ENCODE results near the gene ZG16.
A peak's percentile ranks its signal among the peaks of the same experiment; 100 is the strongest.
"Not testable (repeated sequence)": the region's sequence is repeated elsewhere in the genome, so short reads cannot be mapped to it uniquely, and the experiment has no call there.

ZG16 gene

DNA sequence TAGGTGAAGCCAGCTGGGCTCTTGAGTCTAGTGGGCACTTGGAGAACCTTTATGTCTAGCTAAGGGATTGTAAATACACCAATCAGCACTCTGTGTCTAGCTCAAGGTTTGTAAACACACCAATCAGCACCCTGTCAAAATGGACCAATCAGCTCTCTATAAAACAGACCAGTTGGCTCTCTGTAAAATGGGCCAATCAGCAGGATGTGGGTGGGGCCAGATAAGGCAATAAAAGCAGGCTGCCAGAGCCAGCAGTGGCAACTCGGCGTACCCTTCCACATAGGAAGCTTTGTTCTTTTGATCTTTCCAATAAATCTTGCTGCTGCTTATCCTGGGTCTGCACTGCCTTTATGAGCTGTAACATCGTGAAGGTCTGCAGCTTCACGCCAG lies 29.3 kb upstream of the ZG16 start:
- DNase-seq (ENCODE audit: low spot score) = not testable (repeated sequence)

DNA sequence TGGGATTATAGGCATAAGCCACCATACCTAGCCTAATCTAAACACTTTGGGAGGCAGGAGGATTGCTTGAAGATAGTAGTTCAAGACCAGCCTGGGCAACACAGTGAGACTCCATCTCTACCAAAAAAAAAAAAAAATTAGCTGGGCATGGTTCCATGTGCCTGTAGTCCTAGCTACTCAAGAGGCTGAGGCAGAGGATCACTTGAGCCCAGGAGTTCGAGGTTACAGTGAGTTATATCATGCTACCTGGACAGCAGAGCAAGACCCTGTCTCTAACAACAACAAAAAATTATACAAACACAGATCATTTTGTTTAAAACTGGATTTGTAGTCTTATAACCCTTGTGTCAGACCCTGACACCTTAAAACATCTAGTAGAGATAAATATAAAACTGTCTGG lies 24.5 kb upstream of the ZG16 start:
- DNase-seq (ENCODE audit: low spot score) = no peak

DNA sequence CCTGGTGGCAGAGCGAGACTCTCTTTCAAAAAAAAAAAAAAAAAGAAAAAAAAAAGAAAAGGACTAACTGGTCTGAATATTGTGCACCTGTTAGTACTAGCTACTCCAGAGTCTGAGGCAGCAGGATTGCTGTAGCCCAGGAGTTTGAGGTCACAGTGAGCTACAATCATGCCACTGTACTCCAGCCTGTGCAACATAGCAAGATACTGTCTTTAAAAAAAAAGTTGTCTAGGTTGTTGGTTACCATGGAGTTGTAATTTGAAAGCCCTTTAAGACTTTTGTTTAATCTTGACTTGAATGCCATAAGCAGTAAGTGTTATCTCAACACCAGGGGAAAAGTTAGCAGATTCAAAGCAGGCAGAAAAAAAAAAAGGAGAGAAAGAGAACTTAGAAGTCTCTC lies 21.4 kb upstream of the ZG16 start:
- DNase-seq (ENCODE audit: low spot score) = no peak

DNA sequence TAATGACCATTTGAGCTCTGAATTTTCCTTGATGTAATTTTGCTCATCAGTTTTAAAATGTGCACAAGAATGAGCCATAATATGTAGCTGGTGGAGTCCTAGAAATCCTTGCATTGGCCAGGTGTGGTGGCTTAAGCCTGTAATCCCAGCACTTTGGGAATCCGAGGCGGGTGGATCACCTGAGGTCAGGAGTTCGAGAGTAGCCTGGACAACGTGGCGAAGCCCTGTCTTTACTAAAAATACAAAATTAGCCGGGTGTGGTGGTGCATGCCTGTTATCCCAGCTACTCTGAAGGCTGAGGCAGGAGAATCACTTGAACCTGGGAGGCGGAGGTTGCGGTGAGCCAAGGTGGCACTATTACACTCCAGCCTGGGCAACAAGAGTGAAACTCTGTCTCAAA lies 21.0 kb upstream of the ZG16 start:
- DNase-seq (ENCODE audit: low spot score) = not testable (repeated sequence)

DNA sequence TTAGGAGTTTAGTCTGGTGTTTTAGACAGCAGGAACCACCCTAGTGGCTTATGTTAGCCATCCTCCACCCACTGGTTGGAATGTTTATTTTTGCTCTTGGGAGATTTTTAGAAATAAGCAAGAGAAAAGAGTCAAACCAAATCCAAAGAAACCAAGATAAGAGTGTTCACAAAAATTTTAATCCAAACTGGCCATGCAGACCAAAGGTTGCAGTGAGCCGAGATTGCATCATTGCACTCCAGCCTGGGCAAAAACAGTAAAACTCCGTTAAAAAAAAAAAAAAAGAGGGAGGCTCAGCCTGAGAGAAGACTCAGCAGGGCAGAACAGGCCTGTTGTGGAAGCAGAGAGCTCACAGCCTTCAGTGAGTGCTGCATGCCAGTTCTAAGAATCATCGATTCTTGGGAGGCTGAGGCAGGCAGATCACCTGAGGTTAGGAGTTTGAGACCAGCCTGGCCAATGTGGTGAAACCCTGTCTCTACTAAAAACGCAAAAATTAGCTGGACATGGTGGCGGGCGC lies 20.0 kb upstream of the ZG16 start:
- no peak for DNase-seq (ENCODE audit: low spot score)

DNA sequence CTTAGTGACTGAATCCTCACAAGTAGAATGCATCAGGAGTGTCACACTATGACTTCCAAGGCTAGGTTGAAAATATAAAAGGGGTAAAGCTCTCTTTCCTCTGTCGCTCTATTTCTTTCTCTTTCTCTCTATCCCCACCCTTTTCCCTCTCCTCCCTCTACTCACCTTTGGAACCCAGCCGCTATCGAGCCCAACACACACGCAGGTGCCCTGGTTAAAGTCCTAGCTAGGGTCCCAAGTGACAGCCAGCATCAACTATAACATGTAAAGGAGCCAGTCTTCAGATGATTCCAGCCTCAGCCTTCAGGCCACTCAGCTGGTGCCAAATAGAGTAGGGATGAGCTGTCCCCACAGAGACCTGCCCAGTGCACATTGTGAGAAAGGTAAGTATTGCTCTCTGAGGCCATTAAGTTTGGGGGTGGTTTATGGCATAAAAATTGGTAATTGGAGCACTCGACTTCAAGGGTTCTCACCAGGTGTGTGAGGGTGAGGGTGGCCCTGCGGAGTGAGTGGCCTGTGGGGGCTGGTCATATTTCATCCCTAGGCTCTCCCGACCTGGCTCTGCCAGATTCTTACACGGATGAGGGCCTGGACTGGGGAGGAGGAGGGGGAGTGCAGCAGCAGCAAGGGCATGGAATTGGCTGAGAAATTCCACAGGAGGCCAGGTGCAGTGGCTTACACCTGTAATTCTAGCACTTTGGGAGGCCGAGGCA lies 17.3 kb upstream of the ZG16 start:
- DNase-seq (ENCODE audit: low spot score) = no peak

DNA sequence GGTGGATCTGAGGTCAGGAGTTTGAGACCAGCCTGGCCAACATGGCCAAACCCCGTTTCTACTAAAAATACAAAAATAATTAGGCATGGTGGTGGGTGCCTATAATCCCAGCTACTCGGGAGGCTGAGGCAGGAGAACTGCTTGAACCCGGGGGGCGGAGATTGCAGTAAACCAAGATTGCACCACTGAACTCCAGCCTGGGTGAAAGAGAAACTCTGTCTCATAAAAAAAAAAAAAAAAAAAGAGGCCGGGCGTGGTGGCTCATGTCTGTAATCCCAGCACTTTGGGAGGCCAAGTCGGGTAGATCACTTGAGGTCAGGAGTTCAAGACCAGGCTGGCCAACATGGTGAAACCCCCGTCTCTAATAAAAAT lies 16.8 kb upstream of the ZG16 start:
- not testable (repeated sequence) for DNase-seq (ENCODE audit: low spot score)

DNA sequence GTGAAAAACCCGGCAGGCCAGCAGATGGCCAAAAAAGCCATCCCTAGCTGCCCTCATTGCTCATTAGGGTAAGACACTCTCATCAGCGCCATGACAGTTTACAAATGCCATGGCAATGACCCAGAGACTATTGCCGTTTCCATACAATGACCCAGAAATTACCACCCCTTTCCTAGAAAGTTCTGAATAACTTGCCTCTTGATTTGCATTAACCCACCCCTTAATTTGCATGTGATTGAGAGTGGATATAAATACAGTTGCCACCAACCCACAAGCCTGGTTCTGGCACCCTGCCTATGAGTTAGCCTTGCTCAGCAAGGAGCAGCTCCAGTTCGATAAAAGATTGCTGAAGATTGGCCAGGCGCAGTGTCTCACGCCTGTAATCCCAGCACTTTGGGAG lies 16.2 kb upstream of the ZG16 start:
- no peak for DNase-seq (ENCODE audit: low spot score)

DNA sequence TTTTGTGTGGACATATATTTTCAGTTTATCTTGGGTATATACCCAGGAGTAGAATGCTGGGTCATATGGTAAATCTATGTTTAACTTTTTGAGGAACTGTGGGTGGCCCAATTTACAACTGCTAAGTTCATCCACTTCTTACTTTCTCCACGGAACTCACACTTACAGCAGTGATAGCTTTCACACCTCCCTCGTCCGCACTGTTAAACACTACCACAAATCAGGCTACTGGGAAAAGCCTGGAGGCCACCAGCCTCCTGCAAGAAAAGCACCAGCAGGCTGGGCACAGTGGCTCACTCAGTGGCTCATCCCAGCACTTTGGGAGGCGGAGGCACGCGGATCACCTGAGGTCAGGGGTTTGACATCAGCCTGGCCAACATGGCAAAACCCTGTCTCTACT lies 14.7 kb upstream of the ZG16 start:
- no peak for DNase-seq (ENCODE audit: low spot score)

DNA sequence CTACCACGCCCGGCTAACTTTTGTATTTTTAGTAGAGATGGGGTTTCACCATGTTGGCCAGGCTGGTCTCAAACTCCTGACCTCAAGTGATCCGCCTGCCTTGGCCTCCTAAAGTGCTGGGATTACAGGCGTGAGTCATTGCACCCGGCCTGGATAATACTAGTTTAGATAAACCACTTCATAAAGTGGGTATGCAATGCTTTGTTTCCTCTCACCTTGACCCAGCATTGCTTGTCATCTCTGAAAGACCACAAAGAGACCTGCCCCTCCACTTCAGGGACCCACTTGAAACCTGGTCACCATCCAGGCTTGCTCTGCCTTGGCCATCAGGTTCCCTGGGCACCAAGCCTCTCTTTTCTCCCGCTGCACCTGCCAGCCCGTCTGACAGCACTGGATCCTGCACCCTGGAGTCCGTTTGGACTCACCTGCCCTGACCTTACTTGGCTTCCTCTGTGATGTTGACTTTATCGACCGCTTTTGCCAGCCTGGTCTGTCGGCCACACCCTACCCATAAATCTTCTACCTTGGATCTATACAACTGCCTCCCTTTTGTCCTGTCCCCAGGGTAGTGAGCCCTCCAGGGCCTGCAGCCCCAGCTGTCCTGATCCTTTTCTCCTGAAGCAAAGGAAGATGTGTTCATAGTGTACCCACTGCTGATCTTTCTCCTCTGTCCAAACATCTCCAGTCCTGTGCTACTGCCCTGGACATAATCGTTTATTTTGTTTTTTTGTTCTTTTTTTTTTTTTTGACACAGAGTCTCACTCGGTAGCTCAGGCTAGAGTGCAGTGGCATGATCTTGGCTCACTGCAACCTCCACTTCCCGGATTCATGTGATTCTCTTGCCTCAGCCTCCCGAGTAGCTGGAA lies 12.7 kb upstream of the ZG16 start:
- no peak for DNase-seq (ENCODE audit: low spot score)

DNA sequence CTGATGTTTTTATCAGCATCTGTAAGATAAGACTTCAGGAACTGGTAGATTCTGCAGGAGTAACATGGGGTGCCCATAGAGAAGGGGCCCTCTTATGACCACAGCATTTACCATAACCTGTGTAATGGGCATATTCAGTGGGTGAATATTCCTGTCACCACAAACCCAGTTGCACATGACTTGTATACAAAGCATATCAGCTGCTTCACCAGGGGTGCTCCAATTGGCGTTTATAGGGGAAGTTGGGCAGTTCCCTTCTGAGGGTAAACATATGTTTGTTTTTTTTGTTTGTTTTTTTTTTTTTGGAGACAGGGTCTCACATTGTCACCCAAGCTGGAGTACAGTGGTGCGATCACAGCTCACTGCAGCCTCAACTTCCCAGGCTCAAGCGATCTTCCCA lies 11.5 kb upstream of the ZG16 start:
- no peak for DNase-seq (ENCODE audit: low spot score)

DNA sequence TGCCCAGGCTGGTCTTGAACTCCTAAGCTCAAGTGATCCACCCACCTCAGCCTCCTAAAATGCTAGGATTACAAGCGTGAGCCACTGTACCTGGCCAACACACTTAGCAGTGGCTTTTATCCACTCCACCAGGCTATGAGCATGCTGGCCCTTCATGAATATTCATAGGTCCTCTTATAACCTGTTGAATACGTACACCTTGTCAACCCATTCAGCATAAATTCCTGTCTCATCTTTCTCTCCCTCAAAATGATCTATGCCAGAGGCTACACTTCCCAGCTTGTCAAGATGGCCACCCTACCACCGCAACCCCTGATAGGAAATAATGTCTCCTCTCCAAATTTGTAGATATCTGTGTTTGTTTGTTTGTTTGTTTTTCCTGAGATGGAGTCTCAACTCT lies 11.0 kb upstream of the ZG16 start:
- DNase-seq (ENCODE audit: low spot score) = no peak

DNA sequence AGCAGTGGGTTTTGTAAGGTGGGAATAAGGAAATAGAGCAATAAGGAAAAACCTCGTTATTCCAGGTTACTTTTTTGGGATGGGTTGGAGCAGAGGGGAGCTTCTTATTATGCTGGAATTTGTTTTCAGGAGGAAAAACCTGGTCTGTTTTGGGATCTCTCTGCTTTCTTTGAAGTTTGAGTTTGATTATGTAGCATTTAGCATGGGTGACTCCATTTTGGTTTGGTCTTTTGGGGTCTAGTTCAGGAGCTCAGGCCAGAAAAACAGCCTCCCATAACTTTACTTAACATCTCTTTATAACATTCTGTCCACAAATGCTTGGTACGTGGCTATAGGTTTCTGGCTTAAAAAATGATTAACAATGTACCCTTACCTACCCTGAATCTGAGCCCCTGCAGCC lies 8.5 kb upstream of the ZG16 start:
- no peak for DNase-seq (ENCODE audit: low spot score)

DNA sequence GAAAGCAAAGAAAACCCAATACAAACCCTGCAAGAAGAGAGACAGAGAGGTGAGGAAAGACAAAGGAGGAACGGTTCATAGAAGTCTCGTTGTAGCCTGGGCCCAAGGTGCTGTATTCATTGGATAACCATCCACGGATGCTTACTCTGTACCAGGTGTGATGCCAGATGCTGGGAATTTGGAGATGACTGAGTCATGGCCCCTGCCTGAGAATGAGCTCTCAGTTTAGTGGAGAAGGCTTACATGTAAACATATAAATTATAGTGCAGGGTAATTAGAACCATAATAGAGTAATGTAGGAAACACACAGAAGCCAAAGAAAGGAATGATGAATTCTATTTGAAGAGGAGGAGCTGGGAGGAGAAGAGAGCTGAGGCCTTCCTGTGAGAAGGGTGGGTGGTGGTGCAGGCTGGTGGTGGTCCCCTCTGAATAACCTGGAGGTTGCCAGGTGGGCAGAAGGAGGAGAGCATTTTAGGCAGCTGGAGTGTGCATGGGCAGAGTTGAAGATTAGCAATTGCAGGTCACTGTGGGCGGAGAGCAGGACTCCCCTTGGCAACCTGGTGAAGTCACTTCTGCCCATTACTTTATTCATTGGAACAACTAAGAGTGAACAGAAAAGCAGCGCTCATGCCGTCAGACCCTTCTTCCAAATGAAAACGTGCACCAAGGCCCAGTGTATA lies 7.7 kb upstream of the ZG16 start:
- DNase-seq (ENCODE audit: low spot score) = no peak

DNA sequence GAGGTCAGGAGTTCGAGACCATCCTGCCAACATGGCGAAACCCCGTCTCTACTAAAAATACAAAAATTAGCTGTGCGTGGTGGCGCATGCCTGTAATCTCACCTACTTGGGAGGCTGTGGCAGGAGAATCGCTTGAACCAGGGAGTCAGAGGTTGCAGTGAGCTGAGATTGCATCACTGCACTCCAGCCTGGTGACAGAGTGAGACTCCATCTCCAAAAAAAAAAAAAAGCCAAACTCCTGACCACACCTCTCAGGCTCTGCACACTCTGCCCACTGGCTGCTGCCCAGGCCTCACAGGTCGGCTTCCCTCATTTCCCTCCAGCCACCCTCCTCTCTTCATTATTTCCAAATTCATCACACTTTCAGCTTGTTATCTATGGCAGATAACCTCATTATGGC lies 5.7 kb upstream of the ZG16 start:
- not testable (repeated sequence) for DNase-seq (ENCODE audit: low spot score)

DNA sequence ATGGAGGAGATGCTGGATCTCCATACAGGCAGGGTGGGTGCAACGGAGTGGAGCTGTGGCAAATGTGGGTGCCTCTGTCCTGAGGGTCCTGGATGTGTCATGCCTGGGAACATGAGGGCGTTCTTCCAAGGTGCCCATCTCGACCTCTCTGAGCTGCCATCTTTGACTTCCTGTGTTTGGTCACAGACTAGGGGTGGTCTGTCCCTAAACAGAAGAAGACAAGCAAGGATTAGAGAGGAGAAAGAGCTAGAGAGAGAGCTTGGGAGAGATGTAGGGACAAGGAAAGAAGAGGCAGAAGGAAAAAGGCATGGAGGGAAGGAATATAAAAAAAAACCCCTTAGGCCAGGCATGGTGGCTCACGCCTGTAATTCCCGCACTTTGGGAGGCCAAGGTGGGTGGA lies 3.3 kb upstream of the ZG16 start:
- no peak for DNase-seq (ENCODE audit: low spot score)

DNA sequence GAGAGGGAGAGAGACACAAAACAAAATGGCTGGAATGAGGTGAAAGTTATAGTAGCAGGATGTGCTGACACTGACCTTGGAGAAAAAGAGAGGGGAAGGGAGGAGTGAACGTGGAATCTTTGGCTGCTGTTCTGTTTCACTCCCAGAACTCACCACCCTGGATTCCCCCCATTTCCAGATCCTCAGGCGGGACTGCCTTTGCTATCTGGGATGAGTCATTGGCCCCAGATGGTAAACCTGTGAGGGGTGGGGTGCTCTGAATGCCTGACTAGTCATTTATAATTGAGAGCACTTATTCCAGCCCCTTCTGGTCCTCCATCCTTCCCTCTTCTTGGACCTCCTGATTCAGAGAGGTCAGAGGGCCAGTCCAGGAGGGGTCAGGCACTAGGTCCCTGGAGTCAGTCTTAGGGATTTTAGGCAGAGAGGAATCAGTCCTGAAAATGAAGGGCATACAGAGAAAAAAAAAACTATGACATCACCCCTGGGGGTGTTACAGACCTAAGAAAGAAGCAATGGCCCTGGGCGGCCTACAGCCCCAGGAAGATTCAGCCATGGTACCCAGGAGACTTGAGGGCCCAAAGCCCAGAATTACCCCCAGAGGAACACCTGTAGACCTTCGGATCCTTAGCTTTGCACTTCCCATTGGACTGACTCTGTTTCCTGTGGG lies 2.2 kb upstream of the ZG16 start:
- DNase-seq (ENCODE audit: low spot score) = no peak

DNA sequence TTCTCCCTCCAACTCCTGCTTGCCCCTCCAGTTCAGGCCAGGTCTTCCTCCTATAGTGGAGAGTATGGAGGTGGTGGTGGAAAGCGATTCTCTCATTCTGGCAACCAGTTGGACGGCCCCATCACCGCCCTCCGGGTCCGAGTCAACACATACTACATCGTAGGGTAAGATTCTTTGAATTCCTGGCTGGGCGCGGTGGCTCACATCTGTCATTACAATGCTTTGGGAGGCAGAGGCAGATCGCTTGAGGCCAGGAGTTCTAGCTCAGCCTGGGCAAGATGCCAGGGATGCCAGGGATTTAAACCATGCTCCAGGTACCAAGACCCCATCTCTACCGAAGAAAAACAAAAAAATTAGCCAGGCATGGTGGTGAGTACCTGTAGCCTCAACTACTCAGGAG lies 1.4 kb downstream of the ZG16 start:
- DNase-seq (ENCODE audit: low spot score) = no peak

DNA sequence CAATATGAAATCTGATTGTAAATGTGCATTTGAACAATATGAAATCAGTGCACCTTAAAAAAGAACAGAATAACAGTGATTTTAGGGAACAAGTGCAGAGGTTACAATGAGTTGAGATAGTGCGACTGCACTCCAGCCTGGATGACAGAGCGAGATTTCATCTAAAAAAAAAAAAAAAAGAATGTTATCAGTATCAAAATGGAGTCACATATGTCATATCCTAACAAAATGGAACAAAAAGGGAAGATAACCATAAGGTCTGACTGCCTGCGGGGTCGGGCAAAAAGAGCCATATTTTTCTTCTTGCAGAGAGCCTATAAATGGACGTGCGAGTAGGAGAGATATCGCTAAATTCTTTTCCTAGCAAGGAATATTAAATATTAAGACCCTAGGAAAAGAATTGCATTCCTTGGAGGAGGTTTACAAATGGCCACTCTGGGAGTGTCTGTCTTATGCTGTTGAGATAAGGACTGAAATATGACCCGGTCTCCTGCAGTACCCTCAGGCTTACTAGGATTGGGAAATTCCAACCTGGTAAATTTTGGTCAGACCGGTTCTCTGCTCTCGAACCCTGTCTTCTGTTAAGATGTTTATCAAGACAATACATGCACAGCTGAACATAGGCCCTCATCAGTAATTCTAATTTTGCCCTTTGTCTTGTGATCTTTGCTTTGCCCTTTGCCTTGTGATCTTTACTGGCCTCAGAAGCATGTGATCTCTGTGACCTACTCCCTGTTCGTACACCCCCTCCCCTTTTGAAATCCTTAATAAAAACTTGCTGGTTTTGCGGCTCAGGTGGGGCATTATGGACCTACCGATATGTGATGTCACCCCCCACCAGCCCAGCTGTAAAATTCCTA lies 5.3 kb downstream of the ZG16 start:
- DNase-seq (ENCODE audit: low spot score) = not testable (repeated sequence)

DNA sequence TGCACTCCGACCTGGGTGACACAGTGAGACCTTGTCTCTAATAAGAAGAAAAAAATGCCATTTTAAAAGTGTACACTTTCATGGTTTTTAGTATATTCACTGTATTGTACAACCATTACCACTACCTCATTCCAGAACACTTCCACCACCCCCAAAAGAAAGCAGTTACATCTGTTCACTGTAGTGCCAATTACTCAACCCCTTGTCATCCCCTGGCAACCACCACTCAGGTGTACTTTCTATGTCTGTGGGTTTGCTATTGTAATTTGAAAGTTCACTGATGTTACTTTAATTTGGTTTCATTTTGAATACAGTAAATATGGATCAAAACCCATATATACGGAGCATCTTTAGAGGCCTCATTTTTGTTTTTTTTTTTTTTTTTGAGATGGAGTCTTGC lies 6.1 kb downstream of the ZG16 start:
- no peak for DNase-seq (ENCODE audit: low spot score)

DNA sequence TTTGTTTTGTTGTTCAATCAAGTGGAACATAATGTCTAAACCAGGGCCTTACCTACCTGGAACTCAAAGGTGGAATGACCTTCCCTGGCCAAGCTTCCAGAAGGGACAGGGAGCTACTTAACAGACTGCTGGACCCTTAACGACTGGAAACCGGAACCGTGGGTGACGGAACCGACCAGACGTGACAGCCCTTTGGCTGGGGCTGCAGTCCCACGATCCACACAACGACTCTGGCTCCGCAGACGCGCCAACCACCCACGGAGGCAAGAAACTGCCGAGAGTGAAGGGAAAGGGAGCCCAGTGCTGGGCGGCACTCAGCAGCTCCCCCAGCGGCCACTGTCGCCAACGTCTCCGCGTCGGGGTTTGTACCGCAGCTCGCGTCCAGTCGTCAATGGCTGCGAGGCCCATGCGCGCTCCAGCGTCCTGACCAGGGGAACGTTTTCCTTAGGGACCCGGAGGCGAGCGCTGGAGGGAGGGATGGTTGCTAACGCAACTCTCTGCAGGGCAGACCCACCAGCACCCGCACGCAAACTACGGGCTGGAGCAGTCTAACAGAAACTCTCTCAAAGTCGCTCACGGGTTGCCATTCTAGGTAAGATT lies 6.9 kb downstream of the ZG16 start:
- DNase-seq (ENCODE audit: low spot score) = peak; percentile 78

Data from Ammon's horn (tissue), 1 donor.